NCI-H2171 treated with DMSO at 0.1 percent for 48 hours (cell line): ENCODE measurements around the gene PAAF1.
A peak's percentile ranks its signal among the peaks of the same experiment; 100 is the strongest.

Experiments used
- DNase-seq: peaks from one replicate; lab custom pipeline; 2025; lab: John Stamatoyannopoulos, UW

PAAF1 gene

DNA sequence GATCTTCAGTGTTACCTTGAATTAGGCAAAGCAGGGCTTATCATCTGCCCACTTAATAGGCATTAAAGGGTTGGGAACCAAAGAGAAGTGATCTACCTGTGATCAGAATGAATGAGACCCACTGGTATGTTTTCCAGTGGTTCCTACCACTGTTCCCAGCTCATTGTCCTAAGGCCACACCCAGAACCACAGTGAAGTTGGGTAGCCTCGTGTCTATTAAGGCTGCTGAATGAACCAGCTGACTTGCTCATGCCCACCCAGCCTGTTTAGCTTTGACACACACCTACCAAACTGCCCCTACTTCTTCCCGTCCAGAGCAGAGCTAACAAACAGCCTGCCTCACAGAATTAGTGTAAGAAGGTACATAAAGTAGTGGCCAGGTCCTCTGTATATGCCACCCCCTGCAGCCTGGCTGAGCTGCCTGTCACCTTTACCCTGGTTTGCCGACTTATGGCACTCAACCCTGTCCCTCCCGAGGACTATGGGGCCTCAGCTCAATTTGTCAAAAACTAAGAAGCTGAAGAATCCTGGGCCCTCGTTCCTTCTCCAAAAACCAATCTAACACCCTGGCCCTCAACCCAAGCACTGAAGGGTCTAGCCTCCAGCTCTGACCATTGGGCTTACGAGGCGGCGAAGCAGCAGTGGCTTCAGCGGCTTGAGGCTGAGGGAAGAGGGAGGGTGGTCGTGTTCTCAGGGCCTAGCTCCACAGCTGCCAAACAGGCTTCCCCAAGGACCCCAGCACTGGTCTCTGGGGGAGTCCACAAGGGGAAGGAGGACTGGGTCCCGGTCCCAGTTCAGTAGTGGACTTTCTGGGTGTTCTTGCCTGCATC lies 96.0 kb downstream of the PAAF1 start:
- DNase-seq = no peak

DNA sequence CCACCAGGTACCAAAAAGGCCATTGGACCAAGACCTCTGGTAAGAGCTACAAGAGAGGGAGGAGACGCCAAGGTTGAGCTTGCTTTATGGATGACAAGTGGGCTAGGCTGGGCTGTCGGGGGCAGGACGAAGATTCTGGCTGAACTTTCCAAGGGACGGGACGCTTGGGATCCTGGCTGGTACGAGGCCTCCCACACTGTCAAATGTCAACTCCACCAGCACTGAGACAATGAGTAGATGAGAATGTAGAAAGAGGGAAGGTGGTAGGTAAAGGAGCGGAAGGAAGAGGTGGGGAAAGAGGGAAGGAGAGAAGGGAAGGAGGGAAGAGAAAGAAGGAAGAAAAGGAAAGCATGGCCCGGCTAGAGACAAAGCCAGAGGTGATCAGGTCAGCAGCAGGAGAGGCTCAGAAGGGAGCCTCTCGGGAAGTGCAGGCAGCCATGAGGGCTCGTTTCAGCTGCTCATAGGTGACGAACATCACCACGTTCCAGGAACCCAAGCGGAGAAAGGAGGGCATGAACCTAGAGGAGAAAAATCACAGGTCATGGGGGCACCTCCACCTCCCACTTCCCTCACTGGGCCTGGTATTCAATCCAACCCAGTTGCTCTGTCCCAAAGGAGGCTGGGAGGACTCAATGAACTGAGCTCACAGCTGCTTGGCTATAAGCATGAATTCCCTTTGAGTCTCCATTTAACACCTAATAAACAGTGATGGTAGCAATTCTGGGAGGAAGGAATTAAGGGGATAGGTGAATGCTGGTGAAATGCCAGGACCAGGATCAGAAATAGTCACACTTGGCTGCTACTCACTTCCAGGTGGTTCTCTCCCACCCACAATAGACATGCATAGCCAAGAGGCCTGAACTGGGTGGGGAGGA lies 98.0 kb downstream of the PAAF1 start:
- DNase-seq = no peak

DNA sequence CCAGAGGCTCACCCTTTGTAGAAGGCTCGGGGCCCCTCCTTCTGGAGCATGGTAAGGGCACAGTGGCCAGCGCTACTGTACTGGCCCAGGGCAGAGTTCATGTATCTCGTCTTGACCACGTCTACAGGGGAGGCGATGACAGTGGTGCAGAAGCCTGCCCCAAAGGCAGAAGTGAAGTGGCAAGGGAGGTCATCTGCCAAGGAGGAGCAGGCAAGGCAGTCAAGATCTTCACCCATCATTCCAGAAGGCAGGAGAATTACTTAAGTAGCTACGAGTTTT lies 98.6 kb downstream of the PAAF1 start:
- DNase-seq = no peak

DNA sequence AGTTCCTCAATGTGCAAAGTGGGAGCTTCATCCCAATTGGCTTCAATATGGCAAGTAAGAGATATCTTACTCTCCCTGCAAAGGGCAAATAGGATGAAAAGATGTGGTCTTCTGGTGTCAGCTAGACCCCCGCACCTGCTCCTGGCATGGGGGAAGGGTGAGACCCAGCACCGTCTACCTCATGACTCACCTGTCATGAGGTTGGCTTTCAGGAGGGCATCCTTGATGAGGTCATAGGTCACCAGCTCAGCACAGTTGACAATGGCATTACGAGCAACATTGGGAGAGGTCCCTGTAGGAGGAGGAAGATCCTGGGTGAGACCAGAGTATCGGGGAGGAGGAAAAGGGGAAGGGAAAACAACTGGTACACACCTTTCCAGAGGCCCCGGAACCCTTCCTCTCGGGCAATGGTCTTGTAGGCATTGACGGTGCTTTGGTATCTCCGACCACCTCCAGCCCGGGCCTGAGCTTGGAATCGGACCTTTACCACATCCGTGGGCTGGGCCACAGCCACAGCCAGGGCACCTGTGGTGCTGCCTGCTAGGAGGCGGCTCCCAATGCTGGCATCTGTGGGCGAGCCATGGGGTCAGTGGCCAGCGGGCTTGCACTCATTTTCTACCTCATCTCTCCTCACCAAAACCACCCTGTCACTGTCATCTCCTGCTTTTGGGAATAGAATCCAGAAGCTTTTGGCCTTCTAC lies 99.8 kb downstream of the PAAF1 start:
- no peak for DNase-seq

DNA sequence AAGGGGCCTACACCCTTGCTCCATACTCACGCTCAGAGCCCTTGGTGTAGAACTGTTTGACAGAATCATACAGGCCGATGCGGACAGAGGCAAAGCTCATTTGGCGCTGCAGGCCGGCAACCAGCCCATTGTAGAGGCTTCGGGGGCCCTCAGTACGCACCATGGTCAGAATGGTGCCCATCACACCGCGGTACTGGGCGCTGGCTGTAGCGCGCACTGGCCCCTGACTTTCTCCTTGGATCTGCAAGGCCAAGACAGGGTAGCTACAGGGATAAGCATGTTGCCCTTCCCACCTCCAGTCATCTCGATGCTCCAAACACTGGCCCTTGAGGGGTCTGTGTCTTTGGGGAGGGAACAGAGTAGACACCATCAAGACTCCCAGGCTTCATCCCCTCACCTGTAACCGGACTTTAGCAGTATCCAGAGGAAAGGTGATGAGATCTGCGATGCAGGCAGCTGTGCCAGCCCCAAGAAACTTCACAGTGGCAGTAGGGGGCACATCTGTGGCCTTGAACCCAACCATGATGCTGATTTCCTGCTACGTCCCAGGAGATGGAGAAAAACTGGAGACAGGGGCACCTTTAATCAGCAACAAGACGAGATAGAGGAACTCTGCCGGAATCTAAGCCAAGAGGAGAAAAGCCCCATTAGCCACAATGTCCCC lies 101.2 kb downstream of the PAAF1 start:
- DNase-seq = no peak

DNA sequence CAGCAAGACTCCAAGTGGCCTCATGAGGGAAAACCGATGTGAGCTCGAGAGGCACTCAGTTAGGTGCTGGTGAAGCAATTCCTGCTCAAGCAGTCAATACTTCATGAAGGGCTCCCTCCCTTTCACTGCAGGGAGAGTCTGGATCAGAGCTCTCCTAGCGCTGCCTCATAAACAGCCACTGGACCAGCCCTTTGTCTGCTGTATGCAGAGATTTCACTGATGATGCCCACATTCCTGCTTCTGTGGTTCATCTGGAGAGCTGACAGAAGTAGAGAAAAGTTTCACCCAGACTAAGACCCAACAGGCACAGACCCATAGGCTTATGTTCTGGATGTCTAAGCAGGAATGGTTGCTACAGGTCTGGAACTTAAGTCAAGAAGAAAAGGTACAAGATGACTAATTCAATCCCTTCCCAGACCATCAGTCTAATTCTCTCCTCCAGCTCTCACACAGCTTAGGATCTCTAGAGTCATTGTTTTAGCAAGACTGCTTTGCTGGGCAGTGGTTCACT lies 101.8 kb downstream of the PAAF1 start:
- DNase-seq = no peak

DNA sequence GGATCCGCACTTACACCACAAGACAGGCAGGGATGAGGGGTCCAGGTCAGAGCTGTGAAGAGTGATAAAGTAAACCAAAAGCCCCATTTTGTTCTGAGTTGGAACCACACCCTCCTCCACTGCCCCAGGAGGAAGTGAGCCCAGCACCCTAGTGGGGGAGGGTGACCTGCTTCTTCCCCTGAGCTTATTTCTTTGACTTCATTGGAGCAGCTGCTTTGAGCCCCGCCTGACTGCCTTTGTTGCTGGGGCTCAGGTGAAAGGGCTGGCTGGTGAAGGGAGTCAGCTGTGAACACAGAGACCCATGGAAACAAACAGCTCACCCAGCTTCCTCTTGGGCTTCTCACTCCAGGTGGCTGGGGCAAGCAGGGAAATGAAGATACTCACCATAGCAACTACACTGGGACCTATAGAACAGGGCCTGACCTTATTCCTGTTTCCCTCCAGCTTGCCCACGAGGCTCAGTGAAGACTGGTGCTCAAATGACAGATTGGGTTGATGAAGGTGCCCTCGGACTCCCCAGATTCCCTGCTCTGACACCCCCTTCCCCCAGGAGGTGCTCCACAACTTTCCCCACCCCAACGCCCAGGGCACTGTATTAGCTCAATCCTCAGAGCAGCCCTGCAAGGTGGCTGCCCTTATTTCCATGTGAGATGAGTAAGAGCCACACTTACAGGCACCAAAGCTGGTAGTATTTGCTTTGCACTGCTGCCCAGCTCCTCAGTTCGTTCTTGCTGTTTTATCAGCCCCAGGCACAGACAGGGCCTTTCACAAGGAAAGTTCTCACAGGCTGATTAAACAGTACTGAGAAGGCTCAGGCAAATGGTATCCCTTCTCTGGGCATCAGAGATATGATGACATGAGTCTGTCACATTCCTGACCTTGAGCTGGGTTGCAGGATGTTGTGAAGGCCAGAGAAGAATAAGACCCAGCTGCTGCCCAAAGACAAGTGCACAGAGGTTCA lies 103.5 kb downstream of the PAAF1 start:
- peak; percentile 15 for DNase-seq
